Measurements from ENCODE around the gene SOS1. TPM values are rescaled to one million over a fixed set of nuclear protein-coding genes. Genes with fewer than 3 reads are reported as not detected.

SOS1 gene
- total and polyA plus RNA-seq, 4 donors, result 4.2 to 16.4 (median 7.2) TPM

GRCh38 chr2:38973266-38973665, 147.6 kb downstream of the SOS1 start:
- no peaks in the 10 kb centered on the region for H3K4me1 ChIP-seq (ENCODE audit: control insufficient read depth in 4 of 4, insufficient read depth in 4 of 4, low read length in 3 of 4)
- no peak overlapping the region for H3K4me3 ChIP-seq (ENCODE audit: low read depth in 1 of 3, low read length in 3 of 3)
- DNase-seq (ENCODE audit: low spot score), result no peak
- H3K9me3 ChIP-seq (ENCODE audit: control insufficient read depth in 4 of 4, low read length in 3 of 4), result no peaks in the 10 kb centered on the region
- H3K9ac ChIP-seq (ENCODE audit: low read depth in 1 of 2, low read length in 2 of 2), result no peak overlapping the region
- no peak for TF ChIP-seq JUND (IDR thresholded peaks at IDR 0.05)
- H3K27ac ChIP-seq (ENCODE audit: low read depth in 1 of 2, low read length in 2 of 2), result no peak overlapping the region
- no peaks in the 10 kb centered on the region for H3K36me3 ChIP-seq (ENCODE audit: control insufficient read depth in 4 of 4, insufficient read depth in 3 of 4, low read depth in 1 of 4, low read length in 3 of 4)
- H3K27me3 ChIP-seq (ENCODE audit: control insufficient read depth in 4 of 4, insufficient read depth in 4 of 4, low read length in 3 of 4), result no peaks in the 10 kb centered on the region

GRCh38 chr2:38971377-38971776, 149.5 kb downstream of the SOS1 start:
- Histone ChIP-seq H3K4me3 (ENCODE audit: low read depth in 1 of 3, low read length in 3 of 3) (no peak overlapping the region), H3K36me3 (ENCODE audit: control insufficient read depth in 4 of 4, insufficient read depth in 3 of 4, low read depth in 1 of 4, low read length in 3 of 4) (no peaks in the 10 kb centered on the region), H3K4me1 (ENCODE audit: control insufficient read depth in 4 of 4, insufficient read depth in 4 of 4, low read length in 3 of 4) (no peaks in the 10 kb centered on the region), H3K27me3 (ENCODE audit: control insufficient read depth in 4 of 4, insufficient read depth in 4 of 4, low read length in 3 of 4) (no peaks in the 10 kb centered on the region), H3K27ac (ENCODE audit: low read depth in 1 of 2, low read length in 2 of 2) (no peak overlapping the region), H3K9ac (ENCODE audit: low read depth in 1 of 2, low read length in 2 of 2) (no peak overlapping the region), H3K9me3 (ENCODE audit: control insufficient read depth in 4 of 4, low read length in 3 of 4) (no peaks in the 10 kb centered on the region)
- WGBS, result 92% methylated on average over 4 of the region's 4 CpGs
- TF ChIP-seq RXRA (IDR thresholded peaks at IDR 0.05), result no peak
- TF ChIP-seq CTCF (IDR thresholded peaks at IDR 0.05; ENCODE audit: low read depth, low read length, missing input control), result no peak
- TF ChIP-seq NR2F2 (IDR thresholded peaks at IDR 0.05), result no peak
- TF ChIP-seq GABPA (IDR thresholded peaks at IDR 0.05 in 1 of 2, conservative IDR thresholded peaks at IDR 0.05 in 1 of 2), result no peak
- TF ChIP-seq ATF3 (IDR thresholded peaks at IDR 0.05), result no peak
- TF ChIP-seq JUND (IDR thresholded peaks at IDR 0.05), result no peak
- no peak for TF ChIP-seq RAD21 (IDR thresholded peaks at IDR 0.05)
- no peak for TF ChIP-seq HNF4A (conservative IDR thresholded peaks at IDR 0.05)
- no peak for TF ChIP-seq HNF4G (IDR thresholded peaks at IDR 0.05)
- TF ChIP-seq EGR1 (IDR thresholded peaks at IDR 0.05; ENCODE audit: low read depth in 2 of 2), result no peak
- no peak for DNase-seq (ENCODE audit: low spot score)

GRCh38 chr2:38968021-38968420, 152.8 kb downstream of the SOS1 start:
- H3K27me3 ChIP-seq (ENCODE audit: control insufficient read depth in 4 of 4, insufficient read depth in 4 of 4, low read length in 3 of 4), result no peaks in the 10 kb centered on the region
- H3K9me3 ChIP-seq (ENCODE audit: control insufficient read depth in 4 of 4, low read length in 3 of 4), result no peaks in the 10 kb centered on the region
- TF ChIP-seq GABPA (IDR thresholded peaks at IDR 0.05 in 1 of 2, conservative IDR thresholded peaks at IDR 0.05 in 1 of 2), result no peak
- no peaks in the 10 kb centered on the region for H3K4me1 ChIP-seq (ENCODE audit: control insufficient read depth in 4 of 4, insufficient read depth in 4 of 4, low read length in 3 of 4)
- H3K36me3 ChIP-seq (ENCODE audit: control insufficient read depth in 4 of 4, insufficient read depth in 3 of 4, low read depth in 1 of 4, low read length in 3 of 4), result no peaks in the 10 kb centered on the region
- no peak overlapping the region for H3K27ac ChIP-seq (ENCODE audit: low read depth in 1 of 2, low read length in 2 of 2)
- DNase-seq (ENCODE audit: low spot score), result no peak
- no peak overlapping the region for H3K4me3 ChIP-seq (ENCODE audit: low read depth in 1 of 3, low read length in 3 of 3)
- 96% methylated on average over 2 of the region's 2 CpGs for WGBS
- no peak overlapping the region for H3K9ac ChIP-seq (ENCODE audit: low read depth in 1 of 2, low read length in 2 of 2)

- Histone ChIP-seq H3K36me3 (ENCODE audit: control insufficient read depth in 4 of 4, insufficient read depth in 3 of 4, low read depth in 1 of 4, low read length in 3 of 4) (no peaks in the 10 kb centered on the region), H3K9ac (ENCODE audit: low read depth in 1 of 2, low read length in 2 of 2) (no peak overlapping the region), H3K27me3 (ENCODE audit: control insufficient read depth in 4 of 4, insufficient read depth in 4 of 4, low read length in 3 of 4) (no peaks in the 10 kb centered on the region), H3K4me1 (ENCODE audit: control insufficient read depth in 4 of 4, insufficient read depth in 4 of 4, low read length in 3 of 4) (no peaks in the 10 kb centered on the region), H3K27ac (ENCODE audit: low read depth in 1 of 2, low read length in 2 of 2) (no peak overlapping the region), H3K9me3 (ENCODE audit: control insufficient read depth in 4 of 4, low read length in 3 of 4) (no peaks in the 10 kb centered on the region), H3K4me3 (ENCODE audit: low read depth in 1 of 3, low read length in 3 of 3) (no peak overlapping the region)
- DNase-seq (ENCODE audit: low spot score), result no peak
- WGBS, result 80% methylated on average over 1 of the region's 1 CpG
- TF ChIP-seq HNF4G (IDR thresholded peaks at IDR 0.05) (no peak), FOXA1 (IDR thresholded peaks at IDR 0.05) (no peak), TAF1 (conservative IDR thresholded peaks at IDR 0.05) (no peak), CTCF (IDR thresholded peaks at IDR 0.05; ENCODE audit: low read depth, low read length, missing input control) (no peak), ATF3 (IDR thresholded peaks at IDR 0.05) (no peak), SP1 (IDR thresholded peaks at IDR 0.05) (no peak), ZBTB33 (IDR thresholded peaks at IDR 0.05) (no peak), HNF4A (conservative IDR thresholded peaks at IDR 0.05) (no peak), GABPA (IDR thresholded peaks at IDR 0.05 in 1 of 2, conservative IDR thresholded peaks at IDR 0.05 in 1 of 2) (no peak)
Measured at GRCh38 chr2:38966678-38967077, 154.2 kb downstream of the SOS1 start.
